Femur (tissue), 1 donor: ENCODE measurements around the gene ARRB1.
"Not testable (repeated sequence)": the region's sequence is repeated elsewhere in the genome, so short reads cannot be mapped to it uniquely, and the experiment has no call there.

Experiments
- DNase-seq: peaks from one replicate; pipeline ENCODE4 v3.0.0-alpha.2; 2017

The ARRB1 gene

GRCh38 chr11:75292943-75293342 lies 58.5 kb downstream of the ARRB1 start:
- DNase-seq, result no peak

GRCh38 chr11:75291741-75292140 lies 59.7 kb downstream of the ARRB1 start:
- DNase-seq, result no peak

- no peak for DNase-seq
Measured at GRCh38 chr11:75289919-75290318, 61.5 kb downstream of the ARRB1 start.

- no peak for DNase-seq
Measured at GRCh38 chr11:75289511-75289760, 62.0 kb downstream of the ARRB1 start.

- no peak for DNase-seq
Measured at GRCh38 chr11:75287579-75287978, 63.9 kb downstream of the ARRB1 start.

- no peak for DNase-seq
Measured at GRCh38 chr11:75286826-75287465, 64.5 kb downstream of the ARRB1 start.

GRCh38 chr11:75285776-75286360 lies 65.6 kb downstream of the ARRB1 start:
- no peak for DNase-seq

- no peak for DNase-seq
Measured at GRCh38 chr11:75283391-75283931, 68.0 kb downstream of the ARRB1 start.

GRCh38 chr11:75281469-75282095 lies 69.9 kb downstream of the ARRB1 start:
- DNase-seq, result no peak

- DNase-seq, result no peak
Measured at GRCh38 chr11:75280770-75281468, 70.5 kb downstream of the ARRB1 start.

- DNase-seq, result peak; percentile 85
Measured at GRCh38 chr11:75280227-75280701, 71.2 kb downstream of the ARRB1 start.

GRCh38 chr11:75279273-75279672 lies 72.2 kb downstream of the ARRB1 start:
- no peak for DNase-seq

GRCh38 chr11:75277991-75278790 lies 73.3 kb downstream of the ARRB1 start:
- DNase-seq, result no peak

GRCh38 chr11:75277211-75277805 lies 74.2 kb downstream of the ARRB1 start:
- no peak for DNase-seq

- DNase-seq, result no peak
Measured at GRCh38 chr11:75276686-75277085, 74.8 kb downstream of the ARRB1 start.

- no peak for DNase-seq
Measured at GRCh38 chr11:75276186-75276585, 75.3 kb downstream of the ARRB1 start.

- peak; percentile 62 for DNase-seq
Measured at GRCh38 chr11:75275581-75275980, 75.9 kb downstream of the ARRB1 start.

GRCh38 chr11:75274716-75275115 lies 76.7 kb downstream of the ARRB1 start:
- DNase-seq, result not testable (repeated sequence)

GRCh38 chr11:75273411-75274391 lies 77.8 kb downstream of the ARRB1 start:
- no peak for DNase-seq

- DNase-seq, result no peak
Measured at GRCh38 chr11:75272821-75273301, 78.6 kb downstream of the ARRB1 start.

GRCh38 chr11:75272391-75272790 lies 79.1 kb downstream of the ARRB1 start:
- DNase-seq, result no peak
